Retinal pigment epithelial cell (primary cell): Measurements from ENCODE around the gene C16orf74.

Source experiments
- DNase-seq: peaks from one replicate; pipeline ENCODE4 v3.0.0-alpha.2; 2010; ENCODE audit warnings: low read depth
- H3K4me3 ChIP-seq: 2 replicates; pipeline ENCODE4 v1.5.1; 2011; ENCODE audit warnings: mild to moderate bottlenecking, low read length, control low read depth, moderate library complexity
- CTCF ChIP-seq: conservative IDR thresholded peaks from 2 replicates; pipeline ENCODE4 v1.5.1; 2011; ENCODE audit warnings: low read depth, low read length, control low read depth, inconsistent platforms

The C16orf74 gene

GRCh38 chr16:85735225-85735635, 15.7 kb downstream of the C16orf74 start:
- no peak overlapping the region for H3K4me3 ChIP-seq
- no peak for DNase-seq
- no peak for TF ChIP-seq CTCF

GRCh38 chr16:85734311-85735017, 16.4 kb downstream of the C16orf74 start:
- H3K4me3 ChIP-seq = no peak overlapping the region
- DNase-seq = no peak
- TF ChIP-seq CTCF = no peak

GRCh38 chr16:85733839-85734170, 17.1 kb downstream of the C16orf74 start:
- H3K4me3 ChIP-seq = no peak overlapping the region
- no peak for DNase-seq
- no peak for TF ChIP-seq CTCF

- no peak overlapping the region for H3K4me3 ChIP-seq
- no peak for DNase-seq
- no peak for TF ChIP-seq CTCF
Observed at GRCh38 chr16:85733155-85733838, 17.6 kb downstream of the C16orf74 start.

- TF ChIP-seq CTCF = no peak
- no peak overlapping the region for H3K4me3 ChIP-seq
- no peak for DNase-seq
Observed at GRCh38 chr16:85731179-85731578, 19.7 kb downstream of the C16orf74 start.

- TF ChIP-seq CTCF = no peak
- DNase-seq = no peak
- H3K4me3 ChIP-seq = no peak overlapping the region
Observed at GRCh38 chr16:85730186-85730465, 20.8 kb downstream of the C16orf74 start.

- no peak for TF ChIP-seq CTCF
- H3K4me3 ChIP-seq = no peak overlapping the region
- no peak for DNase-seq
Observed at GRCh38 chr16:85729452-85730185, 21.3 kb downstream of the C16orf74 start.
